Smooth muscle cell (in vitro differentiated cells): ENCODE results near the gene LTO1. TPM values are rescaled to one million over a fixed set of nuclear protein-coding genes. Genes with fewer than 3 reads are reported as not detected.

Experiments used
- DNase-seq: peaks from one replicate; lab custom pipeline; 2025; ENCODE audit not compliant: unreplicated experiment; lab: John Stamatoyannopoulos, UW
- H2AFZ ChIP-seq: fragments of 200-600 bp; sonication (generic); 2 replicates; pipeline ENCODE4 v1.6.0; 2016; ENCODE audit warnings: antibody characterized with exemption, low read depth, mild to moderate bottlenecking
- H3F3A ChIP-seq: fragments of 200-600 bp; sonication (generic); 2 replicates; pipeline ENCODE4 v1.6.0; 2017; ENCODE audit warnings: antibody characterized with exemption, low read depth
- H3K27ac ChIP-seq: fragments of 200-600 bp; sonication (generic); 2 replicates; pipeline ENCODE4 v1.5.1; 2016; ENCODE audit warnings: low read depth, mild to moderate bottlenecking
- H3K27me3 ChIP-seq: fragments of 200-600 bp; sonication (generic); 2 replicates; pipeline ENCODE4 v1.6.1; 2016; ENCODE audit warnings: low read depth, mild to moderate bottlenecking
- H3K36me3 ChIP-seq: fragments of 200-600 bp; sonication (generic); 2 replicates; pipeline ENCODE4 v1.5.1; 2016; ENCODE audit warnings: low read depth
- H3K4me1 ChIP-seq: fragments of 200-600 bp; sonication (generic); 2 replicates; pipeline ENCODE4 v1.5.1; 2016; ENCODE audit warnings: low read depth
- H3K4me2 ChIP-seq: fragments of 200-600 bp; sonication (generic); 2 replicates; pipeline ENCODE4 v1.6.0; 2016; ENCODE audit warnings: mild to moderate bottlenecking
- H3K4me3 ChIP-seq: fragments of 200-600 bp; sonication (generic); 2 replicates; pipeline ENCODE4 v1.5.1; 2016; ENCODE audit warnings: mild to moderate bottlenecking
- H3K79me2 ChIP-seq: fragments of 200-600 bp; sonication (generic); 2 replicates; pipeline ENCODE4 v1.6.0; 2016; ENCODE audit warnings: low read depth, mild to moderate bottlenecking
- H3K9ac ChIP-seq: fragments of 200-600 bp; sonication (generic); 2 replicates; pipeline ENCODE4 v1.6.0; 2016; ENCODE audit warnings: low read depth
- H3K9me3 ChIP-seq: fragments of 200-600 bp; sonication (generic); replicated peaks from 2 replicates; pipeline ENCODE4 v1.5.1; 2016; ENCODE audit warnings: low read depth
- H4K20me1 ChIP-seq: fragments of 200-600 bp; sonication (generic); 2 replicates; pipeline ENCODE4 v1.6.0; 2016; ENCODE audit warnings: low read depth
- WGBS: methylation state at CpG from one replicate; pipeline ENCODE4 v1.1.7; 2016; ENCODE audit warnings: low lambda C conversion rate; 5-methylcytosine and 5-hydroxymethylcytosine counted together
- polyA plus RNA-seq: library from polyadenylated mRNA; unstranded; fragments of >200 nt; fragmentation: Nextera tagmentation; extraction: Ambion mirVana; gene quantifications from 2 replicates; pipeline ENCODE4 v1.2.1, GENCODE V29; 2016
- total RNA-seq: library from RNA; depleted of rRNA; stranded (reverse); fragments of >200 nt; gene quantifications from 2 replicates; pipeline ENCODE4 v1.2.3, GENCODE V29; 2014
- TF ChIP-seq, protein P1 (sequence below): fragments of 200-600 bp; sonication (generic); IDR thresholded peaks from 2 replicates; pipeline ENCODE4 v1.5.1; 2017; ENCODE audit warnings: borderline replicate concordance, mild to moderate bottlenecking, antibody characterized with exemption; ENCODE audit not compliant: insufficient read depth, poor library complexity, severe bottlenecking

The LTO1 gene
- total and polyA plus RNA-seq, 2 experiments from 2014 or later, result 8.0 to 17.3 TPM

- Histone ChIP-seq H3K36me3 (no peaks in the 10 kb centered on the region), H3K4me2 (no peak overlapping the region), H3F3A (no peaks in the 10 kb centered on the region), H2AFZ (no peak overlapping the region), H3K27me3 (peaks cover 15% of the 10 kb centered on the region), H3K4me1 (no peaks in the 10 kb centered on the region), H4K20me1 (no peaks in the 10 kb centered on the region), H3K27ac (no peak overlapping the region), H3K9me3 (no peaks in the 10 kb centered on the region), H3K9ac (no peak overlapping the region), H3K4me3 (no peak overlapping the region), H3K79me2 (no peaks in the 10 kb centered on the region)
- WGBS, result 89% methylated on average over 11 of the region's 11 CpGs
- TF ChIP-seq, protein P1, sequence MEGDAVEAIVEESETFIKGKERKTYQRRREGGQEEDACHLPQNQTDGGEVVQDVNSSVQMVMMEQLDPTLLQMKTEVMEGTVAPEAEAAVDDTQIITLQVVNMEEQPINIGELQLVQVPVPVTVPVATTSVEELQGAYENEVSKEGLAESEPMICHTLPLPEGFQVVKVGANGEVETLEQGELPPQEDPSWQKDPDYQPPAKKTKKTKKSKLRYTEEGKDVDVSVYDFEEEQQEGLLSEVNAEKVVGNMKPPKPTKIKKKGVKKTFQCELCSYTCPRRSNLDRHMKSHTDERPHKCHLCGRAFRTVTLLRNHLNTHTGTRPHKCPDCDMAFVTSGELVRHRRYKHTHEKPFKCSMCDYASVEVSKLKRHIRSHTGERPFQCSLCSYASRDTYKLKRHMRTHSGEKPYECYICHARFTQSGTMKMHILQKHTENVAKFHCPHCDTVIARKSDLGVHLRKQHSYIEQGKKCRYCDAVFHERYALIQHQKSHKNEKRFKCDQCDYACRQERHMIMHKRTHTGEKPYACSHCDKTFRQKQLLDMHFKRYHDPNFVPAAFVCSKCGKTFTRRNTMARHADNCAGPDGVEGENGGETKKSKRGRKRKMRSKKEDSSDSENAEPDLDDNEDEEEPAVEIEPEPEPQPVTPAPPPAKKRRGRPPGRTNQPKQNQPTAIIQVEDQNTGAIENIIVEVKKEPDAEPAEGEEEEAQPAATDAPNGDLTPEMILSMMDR, result no peak
- no peak for DNase-seq
Measured at GRCh38 chr11:69716099-69716498, 40.9 kb upstream of the LTO1 start.

DNA sequence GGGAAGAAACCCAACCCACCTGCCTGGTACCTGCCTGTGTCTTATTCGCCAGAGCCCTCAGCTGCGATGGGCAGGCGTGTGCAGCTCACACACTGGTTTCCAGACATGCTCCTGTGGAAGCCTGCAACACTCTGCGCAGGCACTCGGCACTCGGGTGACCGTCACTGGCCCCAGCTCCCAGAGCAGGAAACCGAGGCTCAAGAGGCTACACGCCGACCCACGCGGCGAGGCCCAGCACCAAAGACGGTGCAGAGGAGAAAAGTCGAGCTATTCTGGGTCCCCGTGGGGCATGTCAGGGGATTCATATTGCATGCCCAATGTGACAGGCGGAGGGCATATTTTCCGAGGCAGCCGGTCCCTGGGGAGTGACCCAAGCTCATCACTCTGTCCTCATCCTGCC lies 40.3 kb upstream of the LTO1 start:
- no peak overlapping the region for H2AFZ ChIP-seq
- H3K9me3 ChIP-seq, result no peaks in the 10 kb centered on the region
- WGBS, result 92% methylated on average over 19 of the region's 19 CpGs
- H3K9ac ChIP-seq, result no peak overlapping the region
- no peaks in the 10 kb centered on the region for H3K36me3 ChIP-seq
- no peak overlapping the region for H3K4me2 ChIP-seq
- peaks cover 15% of the 10 kb centered on the region for H3K27me3 ChIP-seq
- TF ChIP-seq, protein P1, result no peak
- no peaks in the 10 kb centered on the region for H4K20me1 ChIP-seq
- no peaks in the 10 kb centered on the region for H3F3A ChIP-seq
- no peaks in the 10 kb centered on the region for H3K79me2 ChIP-seq
- no peak overlapping the region for H3K4me3 ChIP-seq
- no peaks in the 10 kb centered on the region for H3K4me1 ChIP-seq
- no peak overlapping the region for H3K27ac ChIP-seq
- no peak for DNase-seq

GRCh38 chr11:69711822-69712801 lies 37.0 kb upstream of the LTO1 start:
- DNase-seq, result no peak
- Histone ChIP-seq H2AFZ (no peak overlapping the region), H3F3A (no peaks in the 10 kb centered on the region), H3K9ac (no peak overlapping the region), H4K20me1 (no peaks in the 10 kb centered on the region), H3K36me3 (no peaks in the 10 kb centered on the region), H3K27ac (no peak overlapping the region), H3K4me3 (no peak overlapping the region), H3K4me2 (no peak overlapping the region), H3K9me3 (no peaks in the 10 kb centered on the region), H3K27me3 (peaks cover 3% of the 10 kb centered on the region), H3K4me1 (no peaks in the 10 kb centered on the region), H3K79me2 (no peaks in the 10 kb centered on the region)
- TF ChIP-seq, protein P1, result no peak
- WGBS, result 83% methylated on average over 27 of the region's 28 CpGs
